DMS153 treated with DMSO at 0.1 percent for 48 hours (cell line): Measurements from ENCODE around the gene TPST2.
"Not testable (repeated sequence)": the region's sequence is repeated elsewhere in the genome, so short reads cannot be mapped to it uniquely, and the experiment has no call there.

Source experiments
- DNase-seq: peaks from one replicate; lab custom pipeline; 2025; ENCODE audit not compliant: unreplicated experiment; lab: John Stamatoyannopoulos, UW

Gene TPST2

DNA sequence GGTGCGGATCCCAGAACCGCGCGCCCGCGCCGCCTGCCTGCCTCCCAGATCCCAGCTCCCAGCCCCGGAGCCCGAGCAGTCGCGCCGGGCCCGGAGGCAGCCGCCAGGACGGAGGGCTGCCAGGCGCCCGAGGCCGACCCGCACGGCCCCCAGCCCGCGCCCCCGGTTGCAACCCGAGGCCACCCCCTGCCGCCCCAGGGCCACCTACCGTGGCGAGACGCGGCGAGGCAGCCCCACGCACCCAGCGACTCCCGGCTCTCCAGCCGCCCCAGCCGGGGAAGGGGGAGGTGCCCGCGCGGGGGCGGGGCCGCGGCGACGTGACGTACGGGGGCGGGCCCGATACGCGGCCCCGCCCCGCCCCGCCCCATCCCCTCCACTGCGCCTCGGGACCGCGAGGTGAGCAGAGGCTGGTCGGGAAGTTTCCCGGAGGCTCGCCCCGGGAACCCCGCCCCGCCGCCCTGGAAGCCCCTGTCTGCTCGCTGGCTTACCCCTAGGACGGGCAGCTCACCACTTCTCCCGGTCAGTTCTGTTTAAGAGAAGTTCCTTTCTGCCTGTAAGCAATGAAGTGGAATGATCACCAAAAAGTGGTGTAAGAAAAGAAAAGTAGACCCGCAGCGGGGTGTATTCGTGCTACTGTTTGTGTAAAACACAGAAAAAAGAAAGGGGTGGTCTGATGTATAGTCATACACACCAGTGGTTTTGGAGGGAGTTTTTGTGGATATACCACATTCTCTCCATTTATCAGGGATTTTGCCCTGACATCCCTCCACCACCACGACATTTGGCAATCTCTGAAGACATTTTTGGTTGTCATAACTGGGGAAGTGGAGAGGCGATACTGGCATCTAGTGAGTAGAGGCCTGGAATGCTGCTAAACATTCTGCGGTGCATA lies at the start of gene TPST2:
TSS of gene TPST2 (minus strand) at position 288 of the 892 bp plus-strand sequence. CDS start 48,502 bp downstream, outside the sequence.
- peak; percentile 29 for DNase-seq

DNA sequence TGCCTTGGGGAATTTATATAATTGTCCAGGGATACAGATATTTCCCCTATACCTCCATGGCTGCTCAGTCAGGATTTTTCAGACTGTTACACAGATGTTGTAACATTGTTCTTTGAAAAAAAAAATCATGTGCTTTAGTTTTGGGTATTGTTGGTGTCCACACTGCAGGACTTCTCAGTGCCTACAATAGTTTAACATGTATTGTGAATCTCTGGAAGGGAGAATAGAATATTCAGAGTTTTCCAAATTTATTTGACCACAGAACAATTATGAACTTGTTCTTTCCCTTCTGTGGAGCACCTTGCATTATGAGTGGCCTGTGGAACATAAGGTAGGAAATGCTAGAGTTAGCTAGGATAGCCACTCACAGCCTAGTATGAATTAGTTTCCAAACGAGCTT lies 46.4 kb upstream of the TPST2 start:
- no peak for DNase-seq

GRCh38 chr22:26635117-26635516 lies 45.2 kb upstream of the TPST2 start:
- no peak for DNase-seq

GRCh38 chr22:26634189-26634588 lies 44.3 kb upstream of the TPST2 start:
- no peak for DNase-seq

- DNase-seq: no peak
These were observed 42.7 kb upstream of the TPST2 start for GRCh38 chr22:26632422-26633155.

- DNase-seq: no peak
These were observed 41.4 kb upstream of the TPST2 start for GRCh38 chr22:26631282-26631681.

DNA sequence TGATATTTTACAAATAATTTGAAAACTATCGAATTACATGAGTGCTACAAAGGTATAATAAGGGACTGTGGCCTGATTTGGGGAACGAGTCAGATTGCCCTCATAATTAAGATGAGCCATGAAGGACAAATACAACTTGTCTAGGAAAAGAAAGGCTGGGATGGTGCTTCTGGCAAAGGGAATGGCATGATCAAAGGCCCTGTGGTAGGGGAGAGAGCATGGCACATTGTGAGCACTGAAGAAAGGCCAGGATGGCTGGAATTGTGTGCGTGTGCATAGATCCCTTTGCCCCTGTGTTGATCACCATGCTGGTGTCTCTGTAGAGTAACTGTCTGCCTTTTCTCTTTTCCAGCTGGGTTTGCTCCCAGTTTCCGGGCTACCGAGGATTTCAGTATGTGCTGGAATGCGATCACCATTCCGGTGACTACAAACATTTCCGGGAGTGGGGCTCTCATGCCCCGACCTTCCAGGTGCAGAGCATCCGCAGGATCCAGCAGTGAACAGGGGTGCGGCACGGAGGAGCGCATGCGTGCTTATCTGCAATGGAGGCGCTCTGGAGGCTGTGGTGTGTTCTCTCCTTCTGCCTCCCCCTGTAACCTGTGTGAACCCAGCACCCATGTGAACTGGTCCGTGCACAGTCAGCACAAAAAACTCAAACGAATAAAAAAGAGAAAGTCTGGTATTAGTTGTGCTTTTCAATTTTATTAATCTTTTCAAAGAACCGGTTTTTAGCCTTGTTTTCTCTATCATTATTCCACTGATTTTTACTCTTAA lies 40.2 kb upstream of the TPST2 start:
- DNase-seq: no peak

DNA sequence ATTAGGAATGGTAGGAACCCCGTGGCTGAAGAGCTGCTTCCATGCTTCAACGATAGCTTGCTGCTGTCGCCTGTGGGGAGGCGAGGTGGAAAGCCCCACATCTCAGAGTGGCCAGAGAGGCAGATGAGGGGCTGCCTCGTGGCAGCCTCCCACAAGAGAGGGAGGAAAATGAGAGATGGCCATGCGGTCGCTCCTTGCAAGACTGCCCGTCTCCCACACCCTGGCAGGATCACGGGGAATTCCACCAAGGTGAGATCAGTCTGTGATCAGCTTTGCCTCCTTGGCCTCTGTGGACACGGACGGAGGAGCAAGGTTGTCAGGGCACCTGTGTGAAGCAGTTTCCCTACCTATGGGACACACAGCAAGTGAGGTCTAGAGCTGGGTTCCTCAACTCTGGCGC lies 34.9 kb upstream of the TPST2 start:
- DNase-seq: no peak

- DNase-seq: no peak
These were observed 34.1 kb upstream of the TPST2 start for GRCh38 chr22:26623984-26624383.

GRCh38 chr22:26621663-26622062 lies 31.7 kb upstream of the TPST2 start, which contains the start of gene CRYBA4:
TSS of gene CRYBA4 (plus strand) at chr22:26621963. CDS start at chr22:26622597, 634 bp downstream.
- DNase-seq: no peak

DNA sequence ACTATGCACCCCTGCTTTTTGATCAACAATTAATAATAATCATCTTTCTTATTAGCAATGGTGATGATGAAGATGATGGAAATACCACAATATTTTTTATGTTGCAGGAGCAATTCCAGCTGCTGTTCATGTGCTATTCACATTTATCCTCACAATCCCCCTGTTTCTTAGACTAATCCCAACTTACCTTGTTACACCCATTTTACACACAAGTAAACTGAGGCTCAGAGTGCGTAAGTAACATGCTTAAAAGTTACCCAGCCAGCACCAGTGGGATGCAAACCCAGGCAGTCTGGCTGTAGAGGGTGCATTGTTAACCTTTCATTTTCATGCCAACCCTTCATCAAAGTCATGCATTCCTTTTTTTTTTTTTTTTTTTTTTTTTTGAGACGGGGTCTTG lies 30.3 kb upstream of the TPST2 start:
- DNase-seq: no peak

DNA sequence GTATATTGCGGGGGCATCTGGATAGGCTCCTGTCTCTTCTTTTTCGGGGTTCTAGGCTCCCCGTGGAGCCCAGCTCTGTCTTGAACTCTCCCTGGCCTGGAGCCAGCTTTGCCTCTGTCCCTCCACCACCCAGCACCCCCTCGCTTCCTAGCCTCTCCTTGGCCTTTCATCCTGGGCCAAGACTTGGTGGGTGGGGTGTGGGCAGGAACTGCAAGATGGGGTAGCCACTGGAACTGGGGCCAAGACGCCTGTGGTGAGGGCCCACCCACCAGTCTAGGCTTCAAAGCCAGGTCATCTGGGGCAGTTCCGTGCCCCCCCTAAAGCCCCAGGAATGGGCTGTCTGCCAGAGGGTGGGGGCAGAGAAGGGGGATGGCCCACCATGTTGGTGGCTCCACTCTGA lies 29.6 kb upstream of the TPST2 start:
- DNase-seq: no peak

DNA sequence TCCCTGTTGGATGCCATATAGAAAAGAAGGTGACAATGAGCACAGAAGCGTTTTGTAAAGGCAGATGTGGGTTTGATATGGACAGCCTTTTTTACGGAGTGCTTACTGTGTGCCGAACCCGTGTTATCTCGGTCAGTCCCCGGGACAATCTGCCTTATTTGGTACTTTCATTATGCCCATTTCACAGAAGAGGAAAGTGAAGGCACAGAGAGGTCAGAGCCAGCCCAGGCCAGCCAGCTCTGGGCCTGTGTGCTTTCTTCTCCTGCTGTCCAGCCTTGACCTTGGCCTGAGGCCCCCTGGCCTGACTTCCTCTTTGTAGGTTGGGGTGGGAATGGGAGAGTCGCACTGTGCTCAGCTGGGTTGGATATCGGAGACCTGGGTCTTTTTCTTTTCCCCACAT lies 28.5 kb upstream of the TPST2 start:
- DNase-seq: no peak

- DNase-seq: peak; percentile 49
These were observed 27.6 kb upstream of the TPST2 start, which contains the start of gene CRYBB1 for GRCh38 chr22:26617271-26618199. TSS of gene CRYBB1 (minus strand) at chr22:26618027. CDS start at chr22:26616319, 1,708 bp downstream.

- DNase-seq: no peak
These were observed 26.7 kb upstream of the TPST2 start for GRCh38 chr22:26616650-26617049.

- DNase-seq: no peak
These were observed 26.0 kb upstream of the TPST2 start for GRCh38 chr22:26615830-26616435.

DNA sequence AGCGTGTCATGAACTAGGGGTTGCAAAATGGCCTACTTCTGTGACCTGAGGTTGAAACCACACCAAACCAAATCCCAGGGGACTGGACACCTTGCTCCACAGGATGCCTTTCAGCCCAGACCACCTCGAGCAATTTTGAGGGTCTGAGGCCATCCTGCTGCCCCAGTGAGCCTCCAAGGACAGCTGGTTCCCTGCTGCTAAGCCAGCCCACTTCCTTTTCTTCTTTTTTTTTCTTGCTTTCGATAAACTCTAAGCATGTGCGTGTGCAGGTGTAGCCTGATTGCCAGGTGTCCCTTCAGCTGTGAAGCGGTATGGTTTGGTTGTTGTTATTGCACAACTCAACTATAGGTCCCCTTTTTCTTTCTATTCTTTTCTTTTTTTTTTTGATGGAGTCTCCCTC lies 25.2 kb upstream of the TPST2 start:
- DNase-seq: no peak

DNA sequence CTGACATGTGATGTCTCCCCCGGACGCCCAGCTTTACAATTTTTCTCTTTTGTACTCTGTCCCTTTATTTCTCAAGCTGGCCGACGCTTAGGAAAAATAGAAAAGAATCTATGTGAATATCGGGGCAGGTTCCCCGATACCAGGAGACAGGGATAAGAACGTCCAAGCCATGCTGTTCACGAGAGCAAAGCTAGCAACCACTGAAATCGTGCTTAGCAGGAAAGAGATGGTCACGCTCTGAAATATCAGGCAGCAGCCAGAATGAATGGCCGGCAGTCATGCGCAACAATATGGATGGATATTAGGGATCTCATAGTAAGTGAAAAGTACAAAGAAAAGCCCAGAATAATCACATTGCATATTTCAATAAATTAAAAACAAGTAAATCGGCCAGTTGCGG lies 24.4 kb upstream of the TPST2 start:
- no peak for DNase-seq

GRCh38 chr22:26613753-26614152 lies 23.8 kb upstream of the TPST2 start:
- DNase-seq: not testable (repeated sequence)

- DNase-seq: no peak
These were observed 22.7 kb upstream of the TPST2 start for GRCh38 chr22:26612652-26613051.
